ENCODE data around the gene PREX1.
"Not testable (repeated sequence)": the region's sequence is repeated elsewhere in the genome, so short reads cannot be mapped to it uniquely, and the experiment has no call there.

Gene PREX1

GRCh38 chr20:48827855-48828733, at the start of gene PREX1:
TSS of gene PREX1 (minus strand) at chr20:48827999. CDS start at chr20:48827860, 139 bp downstream.
- peak; percentile 77 for DNase-seq

- no peak for DNase-seq
These were observed 49.5 kb upstream of the PREX1 start for GRCh38 chr20:48877304-48877703.

- DNase-seq = no peak
These were observed 48.1 kb upstream of the PREX1 start for GRCh38 chr20:48875914-48876240.

GRCh38 chr20:48875233-48875913, 47.6 kb upstream of the PREX1 start:
- DNase-seq = no peak

- not testable (repeated sequence) for DNase-seq
These were observed 41.6 kb upstream of the PREX1 start for GRCh38 chr20:48869442-48869841.

- DNase-seq = no peak
These were observed 39.1 kb upstream of the PREX1 start for GRCh38 chr20:48866936-48867335.

GRCh38 chr20:48864738-48865318, 37.0 kb upstream of the PREX1 start:
- DNase-seq = no peak

GRCh38 chr20:48864254-48864653, 36.5 kb upstream of the PREX1 start:
- DNase-seq = no peak

- DNase-seq = no peak
These were observed 34.5 kb upstream of the PREX1 start for GRCh38 chr20:48862279-48862678.

- no peak for DNase-seq
These were observed 33.6 kb upstream of the PREX1 start for GRCh38 chr20:48861444-48861843.

- no peak for DNase-seq
These were observed 30.4 kb upstream of the PREX1 start for GRCh38 chr20:48858075-48858790.

GRCh38 chr20:48856130-48856529, 28.3 kb upstream of the PREX1 start:
- DNase-seq = no peak

- no peak for DNase-seq
These were observed 27.2 kb upstream of the PREX1 start for GRCh38 chr20:48855046-48855445.

GRCh38 chr20:48852609-48853008, 24.8 kb upstream of the PREX1 start:
- DNase-seq = no peak

- no peak for DNase-seq
These were observed 23.8 kb upstream of the PREX1 start for GRCh38 chr20:48851579-48851978.

GRCh38 chr20:48850977-48851299, 23.1 kb upstream of the PREX1 start:
- DNase-seq = no peak

- DNase-seq = no peak
These were observed 22.6 kb upstream of the PREX1 start for GRCh38 chr20:48850257-48850976.

GRCh38 chr20:48849779-48850178, 22.0 kb upstream of the PREX1 start:
- DNase-seq = no peak

- no peak for DNase-seq
These were observed 21.5 kb upstream of the PREX1 start for GRCh38 chr20:48849299-48849698.

- DNase-seq = no peak
These were observed 19.9 kb upstream of the PREX1 start for GRCh38 chr20:48847498-48848205.

GRCh38 chr20:48846516-48847492, 19.0 kb upstream of the PREX1 start:
- peak; percentile 27 for DNase-seq

Measured in activated naive CD4-positive, alpha-beta T cell treated with anti-CD3 and anti-CD28 coated beads, Interleukin-2, amount 50 U/mL, for 16 hours (primary cell).